Measurements from ENCODE around the gene NUP133. TPM values are rescaled to one million over a fixed set of nuclear protein-coding genes. Genes with fewer than 3 reads are reported as not detected.
"Not testable (repeated sequence)": the region's sequence is repeated elsewhere in the genome, so short reads cannot be mapped to it uniquely, and the experiment has no call there.

NUP133 gene
- polyA plus RNA-seq, 3 donors, result 9.0 to 12.8 (median 12.4) TPM

- not testable (repeated sequence) for H3K4me2 ChIP-seq (replicated peaks; ENCODE audit: extremely low read depth, low read length, poor library complexity, severe bottlenecking)
These were observed 3.1 kb upstream of the NUP133 start for GRCh38 chr1:229511201-229511600.

GRCh38 chr1:229509576-229509975, 1.4 kb upstream of the NUP133 start:
- Histone ChIP-seq H3K4me3 (replicated peaks in 1 of 3; ENCODE audit: low read depth in 2 of 3, low read length in 3 of 3) (no peak overlapping the region), H3K27me3 (ENCODE audit: control insufficient read depth in 2 of 2, insufficient read depth in 2 of 2, low read length in 2 of 2) (no peaks in the 10 kb centered on the region), H3K79me2 (ENCODE audit: insufficient read depth, low read length) (peaks cover 30% of the 10 kb centered on the region), H3K27ac (ENCODE audit: low read depth in 1 of 2, low read length in 2 of 2) (no peak overlapping the region), H3K4me2 (replicated peaks; ENCODE audit: extremely low read depth, low read length, poor library complexity, severe bottlenecking) (no peak overlapping the region), H3K36me3 (replicated peaks in 1 of 2; ENCODE audit: control insufficient read depth in 1 of 2, insufficient read depth in 2 of 2, low read length in 2 of 2) (peaks cover 6 to 8% of the 10 kb centered on the region in 2 donors), H4K20me1 (ENCODE audit: insufficient read depth, low read length) (no peaks in the 10 kb centered on the region), H2AFZ (ENCODE audit: insufficient read depth, low read depth, low read length, poor library complexity, severe bottlenecking) (peak overlapping the region; percentile 96), H3K9me3 (replicated peaks in 1 of 2; ENCODE audit: control insufficient read depth in 1 of 2, insufficient read depth in 1 of 2, low read length in 2 of 2) (no peaks in the 10 kb centered on the region), H3K4me1 (ENCODE audit: control insufficient read depth in 1 of 2, insufficient read depth in 2 of 2, low read length in 2 of 2) (peaks cover 18 to 20% of the 10 kb centered on the region in 2 donors), H3K9ac (ENCODE audit: insufficient read depth, low read length, poor library complexity, severe bottlenecking) (no peak overlapping the region)
- Mint-ChIP-seq H3K36me3 (peaks cover 5% of the 10 kb centered on the region in 2 donors), H3K27me3 (ENCODE audit: low read depth in 3 of 3) (peaks cover 0 to 3% (median 0%) of the 10 kb centered on the region in 3 donors), H3K4me3 (peak overlapping the region in 1 of 2 donors; percentile 35), H3K4me1 (peaks cover 24% of the 10 kb centered on the region), H3K27ac (peak overlapping the region in 3 of 7 donors; percentile 40 to 99 (median 96)), H3K9me3 (peaks cover 0 to 2% (median 0%) of the 10 kb centered on the region in 7 donors)
- DNase-seq, result no peak
- no peak for TF ChIP-seq CTCF (IDR thresholded peaks at IDR 0.05)
- intact Hi-C loops (cut with micrococcal nuclease), result loop anchor here (5.0 to 10.0 kb wide), 2 partner anchors 45 to 237 kb away; partner anchors contain the start of genes ABCB10 (in 1 of the 2) and RAB4A (in 1 of the 2)
- WGBS (ENCODE audit: insufficient coverage), result no CpG with 5 or more reads among the region's 2 CpGs

More at GRCh38 chr1:229511201-229511600, 3.1 kb upstream of the NUP133 start:
- not testable (repeated sequence) for H3K27ac ChIP-seq (ENCODE audit: low read depth in 1 of 2, low read length in 2 of 2); H3K36me3 Mint-ChIP-seq; H3K27me3 ChIP-seq (ENCODE audit: control insufficient read depth in 2 of 2, insufficient read depth in 2 of 2, low read length in 2 of 2); H3K27ac Mint-ChIP-seq; H3K9me3 ChIP-seq (replicated peaks in 1 of 2; ENCODE audit: control insufficient read depth in 1 of 2, insufficient read depth in 1 of 2, low read length in 2 of 2); H3K27me3 Mint-ChIP-seq (ENCODE audit: low read depth in 3 of 3); H3K4me3 Mint-ChIP-seq; H4K20me1 ChIP-seq (ENCODE audit: insufficient read depth, low read length); H3K9me3 Mint-ChIP-seq; H3K36me3 ChIP-seq (replicated peaks in 1 of 2; ENCODE audit: control insufficient read depth in 1 of 2, insufficient read depth in 2 of 2, low read length in 2 of 2); H3K9ac ChIP-seq (ENCODE audit: insufficient read depth, low read length, poor library complexity, severe bottlenecking); DNase-seq; H3K4me3 ChIP-seq (replicated peaks in 1 of 3; ENCODE audit: low read depth in 2 of 3, low read length in 3 of 3); H2AFZ ChIP-seq (ENCODE audit: insufficient read depth, low read depth, low read length, poor library complexity, severe bottlenecking)
- no CpG with 5 or more reads among the region's 2 CpGs for WGBS (ENCODE audit: insufficient coverage)
- intact Hi-C loops (cut with micrococcal nuclease), result loop anchor here in 1 of 2 donors (5.0 kb wide), 1 partner anchor 249 kb away; no protein-coding TSS in a partner anchor
- peaks cover 24% of the 10 kb centered on the region for H3K4me1 Mint-ChIP-seq
- H3K79me2 ChIP-seq (ENCODE audit: insufficient read depth, low read length), result peaks cover 19% of the 10 kb centered on the region
- peaks cover 18 to 20% of the 10 kb centered on the region in 2 donors for H3K4me1 ChIP-seq (ENCODE audit: control insufficient read depth in 1 of 2, insufficient read depth in 2 of 2, low read length in 2 of 2)
